Cardiac muscle cell (in vitro differentiated cells and primary cell): Measurements from ENCODE around the gene PRUNE2. TPM values are rescaled to one million over a fixed set of nuclear protein-coding genes. Genes with fewer than 3 reads are reported as not detected.
A peak's percentile ranks its signal among the peaks of the same experiment; 100 is the strongest.

Source experiments
- DNase-seq, 2 donors: peaks; one replicate each; pipeline versions ENCODE4 v3.0.0 to v3.0.0-alpha.2; 2010 to 2017; ENCODE audit warnings: low read depth in 1 of 2, low spot score in 1 of 2
- H3K27ac ChIP-seq: fragments of 200-600 bp; sonication (generic); 2 replicates; pipeline ENCODE4 v1.5.1; 2016
- H3K27me3 ChIP-seq: fragments of 200-600 bp; sonication (generic); 2 replicates; pipeline ENCODE4 v1.6.0; 2016; ENCODE audit warnings: control low read depth
- H3K36me3 ChIP-seq: fragments of 200-600 bp; sonication (generic); 2 replicates; pipeline ENCODE4 v1.5.1; 2016; ENCODE audit warnings: control low read depth
- H3K4me1 ChIP-seq: fragments of 200-600 bp; sonication (generic); 2 replicates; pipeline ENCODE4 v1.8.1; 2017; ENCODE audit warnings: low read depth, mild to moderate bottlenecking, mixed run types
- H3K4me3 ChIP-seq: fragments of 200-600 bp; sonication (generic); 2 replicates; pipeline ENCODE4 v1.5.1; 2016; ENCODE audit warnings: mild to moderate bottlenecking
- H3K9me3 ChIP-seq: fragments of 200-600 bp; sonication (generic); 2 replicates; pipeline ENCODE4 v1.5.1; 2017; ENCODE audit warnings: low read depth, mild to moderate bottlenecking, control low read depth
- polyA plus RNA-seq: library from polyadenylated mRNA; unstranded; fragments of >200 nt; fragmentation: Nextera tagmentation; extraction: Ambion mirVana; gene quantifications from 2 replicates; pipeline ENCODE4 v1.2.1, GENCODE V29; 2016
- total RNA-seq: library from RNA; depleted of rRNA; stranded (reverse); fragments of >200 nt; gene quantifications from 2 replicates; pipeline ENCODE4 v1.2.3, GENCODE V29; 2016
- TF ChIP-seq, protein P1 (sequence below): IDR thresholded peaks from 2 replicates; pipeline ENCODE4 v1.5.1; 2012; ENCODE audit warnings: low read depth, mild to moderate bottlenecking, low read length

PRUNE2 gene
- total and polyA plus RNA-seq, 2 experiments from 2014 or later, result 5.5 to 14.4 TPM

- DNase-seq, result no peak
- TF ChIP-seq, protein P1, sequence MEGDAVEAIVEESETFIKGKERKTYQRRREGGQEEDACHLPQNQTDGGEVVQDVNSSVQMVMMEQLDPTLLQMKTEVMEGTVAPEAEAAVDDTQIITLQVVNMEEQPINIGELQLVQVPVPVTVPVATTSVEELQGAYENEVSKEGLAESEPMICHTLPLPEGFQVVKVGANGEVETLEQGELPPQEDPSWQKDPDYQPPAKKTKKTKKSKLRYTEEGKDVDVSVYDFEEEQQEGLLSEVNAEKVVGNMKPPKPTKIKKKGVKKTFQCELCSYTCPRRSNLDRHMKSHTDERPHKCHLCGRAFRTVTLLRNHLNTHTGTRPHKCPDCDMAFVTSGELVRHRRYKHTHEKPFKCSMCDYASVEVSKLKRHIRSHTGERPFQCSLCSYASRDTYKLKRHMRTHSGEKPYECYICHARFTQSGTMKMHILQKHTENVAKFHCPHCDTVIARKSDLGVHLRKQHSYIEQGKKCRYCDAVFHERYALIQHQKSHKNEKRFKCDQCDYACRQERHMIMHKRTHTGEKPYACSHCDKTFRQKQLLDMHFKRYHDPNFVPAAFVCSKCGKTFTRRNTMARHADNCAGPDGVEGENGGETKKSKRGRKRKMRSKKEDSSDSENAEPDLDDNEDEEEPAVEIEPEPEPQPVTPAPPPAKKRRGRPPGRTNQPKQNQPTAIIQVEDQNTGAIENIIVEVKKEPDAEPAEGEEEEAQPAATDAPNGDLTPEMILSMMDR, result no peak
- no peak overlapping the region for H3K4me3 ChIP-seq
Measured at GRCh38 chr9:76651119-76651705, 254.7 kb downstream of the PRUNE2 start.

DNA sequence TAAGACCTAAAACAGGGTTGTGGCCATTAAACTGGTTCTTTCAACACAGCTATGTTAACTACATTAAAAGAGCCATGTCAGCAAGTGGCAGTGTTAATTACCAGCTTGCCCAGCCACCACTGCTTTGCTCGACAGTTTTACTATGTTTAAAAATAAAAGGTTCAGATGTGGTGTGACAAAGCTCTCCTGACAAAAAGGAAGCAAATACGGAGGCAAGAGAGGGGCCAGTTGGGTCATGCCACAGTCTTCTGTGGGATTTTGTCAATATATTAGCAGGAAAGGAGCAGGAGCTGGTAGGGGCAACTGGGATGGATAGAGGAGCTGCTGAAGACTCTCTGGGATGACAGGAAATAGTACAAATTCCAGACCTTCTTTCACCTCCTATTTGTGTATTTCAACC lies 255.2 kb downstream of the PRUNE2 start:
- Histone ChIP-seq H3K36me3 (no peaks in the 10 kb centered on the region), H3K27ac (peak overlapping the region; percentile 29), H3K27me3 (no peaks in the 10 kb centered on the region), H3K9me3 (no peaks in the 10 kb centered on the region), H3K4me3 (no peak overlapping the region), H3K4me1 (peaks cover 11% of the 10 kb centered on the region)
- no peak for DNase-seq
- TF ChIP-seq, protein P1, result no peak

More at GRCh38 chr9:76651119-76651705, 254.7 kb downstream of the PRUNE2 start:
- Histone ChIP-seq H3K27me3 (no peaks in the 10 kb centered on the region), H3K27ac (no peak overlapping the region), H3K36me3 (no peaks in the 10 kb centered on the region), H3K9me3 (no peaks in the 10 kb centered on the region), H3K4me1 (peaks cover 11% of the 10 kb centered on the region)

- H3K4me1 ChIP-seq, result peaks cover 11% of the 10 kb centered on the region
- no peaks in the 10 kb centered on the region for H3K36me3 ChIP-seq
- no peak overlapping the region for H3K27ac ChIP-seq
- H3K4me3 ChIP-seq, result no peak overlapping the region
- TF ChIP-seq, protein P1, result no peak
- no peak for DNase-seq
- no peaks in the 10 kb centered on the region for H3K27me3 ChIP-seq
- H3K9me3 ChIP-seq, result no peaks in the 10 kb centered on the region
Measured at GRCh38 chr9:76649894-76650293, 256.0 kb downstream of the PRUNE2 start.

- Histone ChIP-seq H3K9me3 (no peaks in the 10 kb centered on the region), H3K27me3 (no peaks in the 10 kb centered on the region), H3K4me1 (peaks cover 11% of the 10 kb centered on the region), H3K27ac (no peak overlapping the region), H3K36me3 (no peaks in the 10 kb centered on the region), H3K4me3 (no peak overlapping the region)
- peak in 1 of 2 donors; percentile 46 for DNase-seq
- TF ChIP-seq, protein P1, result no peak
Measured at GRCh38 chr9:76646249-76646648, 259.7 kb downstream of the PRUNE2 start.

DNA sequence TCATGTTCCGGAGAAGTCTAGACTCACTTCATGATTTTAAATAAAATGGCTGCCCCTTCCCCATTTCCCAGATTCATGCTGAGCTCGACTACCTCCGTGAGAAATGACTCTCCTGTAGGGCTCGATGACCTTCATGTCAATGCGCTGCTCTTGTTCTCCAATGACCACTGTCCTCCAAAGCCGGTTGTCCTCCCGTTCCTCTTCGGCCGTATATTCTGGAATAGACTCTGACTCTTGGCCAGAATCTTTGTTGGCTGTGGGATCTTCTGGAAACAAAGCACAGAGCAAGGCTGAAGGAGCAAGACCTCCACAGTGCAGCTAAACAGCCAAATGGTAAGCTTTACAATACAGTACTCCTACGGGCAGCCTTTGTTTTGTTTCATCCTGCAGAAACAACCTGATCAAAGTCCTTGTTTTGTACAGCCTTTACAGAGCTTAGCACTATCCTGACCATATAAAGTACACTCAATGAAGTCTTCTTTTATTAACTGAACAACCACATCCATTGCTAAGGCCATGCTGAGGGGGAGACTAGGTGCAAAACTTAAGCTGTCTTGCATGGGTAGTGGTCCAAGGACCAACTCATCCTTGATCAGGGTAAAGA lies 261.2 kb downstream of the PRUNE2 start:
- DNase-seq, result no peak
- Histone ChIP-seq H3K4me1 (no peaks in the 10 kb centered on the region), H3K36me3 (no peaks in the 10 kb centered on the region), H3K9me3 (no peaks in the 10 kb centered on the region), H3K4me3 (no peak overlapping the region), H3K27me3 (no peaks in the 10 kb centered on the region), H3K27ac (no peak overlapping the region)
- TF ChIP-seq, protein P1, result no peak
